K562 (cell line): ENCODE results near the gene ZFYVE19. TPM values are rescaled to one million over a fixed set of nuclear protein-coding genes. Genes with fewer than 3 reads are reported as not detected.

Source experiments
- ATAC-seq: fragments of 200-7000 bp; cut with Tn5 transposase; 3 replicates; pipeline ENCODE4 v1.9.1; 2020; ENCODE audit warnings: moderate library complexity
- BruUV-seq: library from RNA; stranded (reverse); fragments of 400-500 nt; replicated peaks from 2 replicates; lab custom pipeline; 2021; lab: Mats Ljungman, UMichigan
- CTCF ChIA-PET: fragments of 300-600 bp; formaldehyde crosslinking; extraction: SDS; loops from one replicate; lab custom pipeline; 2021; ENCODE audit warnings: low intra/inter-chr PET ratio; lab: Yijun Ruan, JAX
- POLR2A ChIA-PET: fragments of 300-600, 350-650 bp; sonication (Branson Sonifier 250); formaldehyde crosslinking; extraction: SDS; loops from one replicate; lab custom pipeline; 2021; ENCODE audit warnings: antibody characterized with exemption, inconsistent platforms; lab: Yijun Ruan, JAX
- DNase-seq, 4 experiments: peaks; one replicate each; pipeline versions ENCODE4 v3.0.0 to v3.0.0-alpha.2; 2011 to 2018; ENCODE audit warnings: low spot score in 3 of 4, mixed read lengths in 3 of 4; ENCODE audit errors: extremely low read depth in 1 of 4
- FAIRE-seq: peaks from 2 replicates; lab custom pipeline; 2011; peaks lifted over from hg19 to GRCh38; lab: Jason Lieb, UNC
- H2AFZ ChIP-seq: 2 replicates; pipeline ENCODE4 v1.6.0; 2011; ENCODE audit warnings: low read depth, low read length, control low read depth, inconsistent platforms
- H3K27ac ChIP-seq: fragments of 200-600 bp; 3 replicates; pipeline ENCODE4 v1.8.0; 2011; ENCODE audit warnings: low read depth, mild to moderate bottlenecking, control low read depth, inconsistent platforms, low read length, moderate library complexity, mixed read lengths; ENCODE audit errors: extremely low read depth
- H3K27me3 ChIP-seq, 2 experiments: fragments of 300-600 bp in 1 of 2; 2 replicates in 1 of 2; 3 replicates in 1 of 2; pipeline versions ENCODE4 v1.6.0 to v1.8.0; 2011; ENCODE audit warnings: inconsistent platforms in 2 of 2, low read length in 2 of 2, mild to moderate bottlenecking in 1 of 2, mixed read lengths in 1 of 2, moderate library complexity in 1 of 2; ENCODE audit not compliant: control insufficient read depth in 2 of 2, insufficient read depth in 2 of 2
- H3K36me3 ChIP-seq: fragments of 300-600 bp; 3 replicates; pipeline ENCODE4 v1.8.0; 2011; ENCODE audit warnings: mild to moderate bottlenecking, low read length, inconsistent platforms; ENCODE audit not compliant: control insufficient read depth, insufficient read depth
- H3K4me1 ChIP-seq, 2 experiments: fragments of 200-600 bp in 1 of 2; replicated peaks in 1 of 2; 2 replicates in 1 of 2; 3 replicates in 1 of 2; pipeline versions ENCODE4 v1.5.1 to v1.8.0; 2011; ENCODE audit warnings: inconsistent platforms in 2 of 2, low read length in 2 of 2, mild to moderate bottlenecking in 1 of 2, mixed read lengths in 1 of 2, moderate library complexity in 1 of 2; ENCODE audit not compliant: control insufficient read depth in 2 of 2, insufficient read depth in 2 of 2
- H3K4me2 ChIP-seq: 2 replicates; pipeline ENCODE4 v1.6.1; 2011; ENCODE audit warnings: low read length, control low read depth, inconsistent platforms, mixed read lengths; ENCODE audit not compliant: insufficient read depth
- H3K4me3 ChIP-seq: fragments of 200-600 bp; sonication (generic), shearing (Covaris generic); 2 replicates; pipeline ENCODE4 v1.5.1; 2016; ENCODE audit warnings: control low read depth, inconsistent platforms
- H3K79me2 ChIP-seq: fragments of 200-600 bp; 3 replicates; pipeline ENCODE4 v1.8.0; 2011; ENCODE audit warnings: low read length, inconsistent platforms; ENCODE audit not compliant: control insufficient read depth, insufficient read depth
- H3K9ac ChIP-seq, 2 experiments: 2 replicates each; pipeline versions ENCODE4 v1.6.0 to v1.6.1; 2011; ENCODE audit warnings: low read depth in 2 of 2, low read length in 2 of 2, control low read depth in 1 of 2, inconsistent platforms in 1 of 2, mild to moderate bottlenecking in 1 of 2, mixed read lengths in 1 of 2; ENCODE audit not compliant: insufficient read depth in 1 of 2
- H3K9me1 ChIP-seq: one replicate; pipeline ENCODE4 v1.6.0; 2011; ENCODE audit warnings: inconsistent platforms, mild to moderate bottlenecking, low read length, moderate library complexity; ENCODE audit not compliant: control insufficient read depth, insufficient read depth
- H3K9me3 ChIP-seq: replicated peaks from 2 replicates; pipeline ENCODE4 v1.5.1; 2011; ENCODE audit warnings: low read depth, low read length, inconsistent platforms; ENCODE audit not compliant: control insufficient read depth, insufficient read depth
- H4K20me1 ChIP-seq: replicated peaks from 2 replicates; pipeline ENCODE4 v1.6.1; 2011; ENCODE audit warnings: low read length, inconsistent platforms, mixed read lengths; ENCODE audit not compliant: control insufficient read depth, insufficient read depth
- CTBP1 ChIP-seq: fragments of 450-650 bp; IDR thresholded peaks from 2 replicates; pipeline ENCODE4 v1.6.1; 2016; ENCODE audit warnings: borderline replicate concordance
- DLX4 ChIP-seq: fragments of 250-450 bp; sonication (Bioruptor Pico); IDR thresholded peaks from 2 replicates; pipeline ENCODE4 v1.6.1; 2021; ENCODE audit warnings: mild to moderate bottlenecking
- ELF4 ChIP-seq: fragments of 450-650 bp; formaldehyde crosslinking; IDR thresholded peaks from 2 replicates; pipeline ENCODE4 v1.4.0; 2022; ENCODE audit warnings: missing genetic modification characterization
- HMG20A ChIP-seq: fragments of 450-650 bp; formaldehyde crosslinking; conservative IDR thresholded peaks from 2 replicates; pipeline ENCODE4 v1.4.0; 2020; ENCODE audit warnings: mild to moderate bottlenecking, mixed read lengths
- RFX1 ChIP-seq: fragments of 450-650 bp; IDR thresholded peaks from 2 replicates; pipeline ENCODE4 v1.6.1; 2016; ENCODE audit warnings: mild to moderate bottlenecking, moderate library complexity
- WGBS: fragments of 100-300 bp; shearing (Covaris generic); methylation state at CpG from one replicate; pipeline ENCODE4 v1.1.6; 2016; ENCODE audit warnings: low coverage, mixed read lengths; ENCODE audit not compliant: insufficient coverage; ENCODE audit errors: missing lambda C conversion rate; 5-methylcytosine and 5-hydroxymethylcytosine counted together
- in situ Hi-C: fragments of 300-500 bp; cut with MboI; formaldehyde crosslinking; loops from 4 replicates; pipeline ENCODE4 v1.15.0; 2018; ENCODE audit warnings: inconsistent platforms, mixed read lengths
- intact Hi-C: fragments of 100-400 bp; cut with micrococcal nuclease; formaldehyde crosslinking; loops from 2 replicates; pipeline ENCODE4 v1.14.2; 2022
- polyA plus RNA-seq, 8 experiments: library from polyadenylated mRNA; depleted of rRNA in 4 of 8; stranded (reverse) in 5 of 8; unstranded in 3 of 8; fragments of >200 nt; fragmentation: Nextera tagmentation in 2 of 8; fragmentation: Illumina TruSeq in 1 of 8; extraction: Ambion mirVana in 2 of 8; extraction: Trizol in 1 of 8; gene quantifications; 2 replicates each; pipeline versions ENCODE4 v1.2.1 to v1.2.3, GENCODE V29; 2011 to 2014; ENCODE audit warnings: inconsistent platforms in 1 of 8, missing spikeins in 1 of 8
- total RNA-seq, 7 experiments: library from RNA; depleted of rRNA in 6 of 7; stranded (reverse); fragments of >200 nt in 6 of 7; fragmentation: Illumina TruSeq in 2 of 7; extraction: Trizol in 2 of 7; gene quantifications; 2 replicates each; pipeline versions ENCODE4 v1.2.1 to v1.2.3, GENCODE V29; 2011 to 2021; ENCODE audit warnings: low replicate concordance in 1 of 7

Gene ZFYVE19
- total and polyA plus RNA-seq, 9 of the 15 experiments (the other 6 are each of a cell fraction or from before 2014, with no cell fraction given), result 1.5 to 36.8 (median 19.9) TPM

GRCh38 chr15:40854161-40854560 lies 47.3 kb downstream of the ZFYVE19 start:
- DNase-seq (no peak), FAIRE-seq (no peak), ATAC-seq (no peak)
- no peaks in the 10 kb centered on the region for H3K9me3 ChIP-seq
- WGBS, result 54% methylated on average over 10 of the region's 10 CpGs
- CTCF ChIA-PET, result no interaction called here
- H4K20me1 ChIP-seq, result no peaks in the 10 kb centered on the region
- H3K4me2 ChIP-seq, result no peak overlapping the region
- no peaks in the 10 kb centered on the region for H3K9me1 ChIP-seq
- in situ Hi-C loops (no loop called here), intact Hi-C loops (loop anchor here (10.0 kb wide), 1 partner anchor 179 kb away; no protein-coding TSS in a partner anchor)
- no peak overlapping the region for H3K4me3 ChIP-seq
- no peaks in the 10 kb centered on the region for H3K36me3 ChIP-seq
- H3K4me1 ChIP-seq, result peaks cover 8 to 20% of the 10 kb centered on the region in 2 experiments; a peak in 4 of 5 replicates
- no peaks in the 10 kb centered on the region; a peak in 1 of 5 replicates for H3K27me3 ChIP-seq
- H3K79me2 ChIP-seq, result no peaks in the 10 kb centered on the region
- no TSS peak for BruUV-seq
- POLR2A ChIA-PET, result interaction anchor here (0.6 to 1.8 kb wide), 2 partner anchors 11 to 123 kb away, joined by 3 to 5 read pairs; partner anchors contain the start of gene SPINT1
- TF ChIP-seq CTBP1 (no peak), ELF4 (CRISPR knock-in tag) (no peak), DLX4 (no peak)
- H3K9ac ChIP-seq, result peak overlapping the region in 1 of 2 experiments; percentile 47; a peak in 2 of 4 replicates
- no peak overlapping the region for H2AFZ ChIP-seq
- no peak overlapping the region for H3K27ac ChIP-seq

- Histone ChIP-seq H3K27me3 (no peaks in the 10 kb centered on the region; a peak in 1 of 5 replicates), H3K79me2 (no peaks in the 10 kb centered on the region), H3K4me1 (peaks cover 8 to 23% of the 10 kb centered on the region in 2 experiments; a peak in 4 of 5 replicates), H3K27ac (no peak overlapping the region), H3K9ac (peak overlapping the region in 1 of 2 experiments; percentile 21; a peak in 2 of 4 replicates), H3K9me1 (no peaks in the 10 kb centered on the region), H3K4me2 (no peak overlapping the region), H4K20me1 (no peaks in the 10 kb centered on the region), H3K9me3 (no peaks in the 10 kb centered on the region), H3K36me3 (no peaks in the 10 kb centered on the region), H3K4me3 (no peak overlapping the region), H2AFZ (no peak overlapping the region)
- no peak for TF ChIP-seq HMG20A (CRISPR knock-in tag)
- peak; percentile 55; the same call in 1 of the 2 replicates for TF ChIP-seq RFX1
- ATAC-seq (no peak), FAIRE-seq (no peak), DNase-seq (no peak)
- ChIA-PET CTCF (interaction anchor here (6.2 kb wide), 1 partner anchor 37 kb away, joined by 75 read pairs; the partner anchor contains the start of gene VPS18), POLR2A (interaction anchor here (0.6 to 1.8 kb wide), 2 partner anchors 12 to 104 kb away, joined by 3 to 5 read pairs; partner anchors contain the start of gene SPINT1)
- 63% methylated on average over 13 of the region's 13 CpGs for WGBS
- intact Hi-C loops (loop anchor here (5.0 to 10.0 kb wide), 2 partner anchors 68 to 181 kb away; no protein-coding TSS in a partner anchor), in situ Hi-C loops (loop anchor here (5.0 kb wide), 1 partner anchor 37 kb away; the partner anchor contains the start of gene VPS18)
- BruUV-seq, result no TSS peak
These were observed 48.9 kb downstream of the ZFYVE19 start for GRCh38 chr15:40855706-40856234.
